Measurements from ENCODE around the gene TANGO6. TPM values are rescaled to one million over a fixed set of nuclear protein-coding genes. Genes with fewer than 3 reads are reported as not detected.

Gene TANGO6
- total RNA-seq, 1 experiment from 2014 or later: 18.0 TPM

GRCh38 chr16:69005641-69006355 lies 162.5 kb downstream of the TANGO6 start:
- intact Hi-C loops (cut with micrococcal nuclease; ENCODE audit: unreplicated experiment): no loop called here
- BruUV-seq (replicated peaks): no TSS peak
- ChIA-PET CTCF (interaction anchor here (0.6 kb wide), 1 partner anchor 119 kb away, joined by 4 read pairs; no protein-coding TSS in a partner anchor), POLR2A (ENCODE audit: low non-redundant PET) (no interaction called here)
- DNase-seq (ENCODE audit: low spot score): no peak
- TF ChIP-seq CTCF (conservative IDR thresholded peaks at IDR 0.05; ENCODE audit: low read depth, low read length): no peak
- no peak for TF ChIP-seq EZH2 (IDR thresholded peaks at IDR 0.05; ENCODE audit: borderline replicate concordance, low read depth, low read length, poor library complexity, severe bottlenecking)
- Histone ChIP-seq H3K27ac (ENCODE audit: low read depth, low read length, poor library complexity, severe bottlenecking) (no peak overlapping the region), H3K4me3 (ENCODE audit: low read depth, low read length, poor library complexity, severe bottlenecking) (no peak overlapping the region), H3K4me1 (ENCODE audit: insufficient read depth, low read length, poor library complexity, severe bottlenecking) (no peaks in the 10 kb centered on the region), H3K9me3 (ENCODE audit: low read depth, low read length, poor library complexity, severe bottlenecking) (peaks cover 16% of the 10 kb centered on the region), H3K27me3 (replicated peaks; ENCODE audit: insufficient read depth, low read depth, low read length, poor library complexity) (no peaks in the 10 kb centered on the region), H3K36me3 (ENCODE audit: insufficient read depth, low read length, poor library complexity, severe bottlenecking) (no peaks in the 10 kb centered on the region)

- no TSS peak for BruUV-seq (replicated peaks)
- TF ChIP-seq EZH2 (IDR thresholded peaks at IDR 0.05; ENCODE audit: borderline replicate concordance, low read depth, low read length, poor library complexity, severe bottlenecking): no peak
- TF ChIP-seq CTCF (conservative IDR thresholded peaks at IDR 0.05; ENCODE audit: low read depth, low read length): no peak
- intact Hi-C loops (cut with micrococcal nuclease; ENCODE audit: unreplicated experiment): no loop called here
- H3K4me1 ChIP-seq (ENCODE audit: insufficient read depth, low read length, poor library complexity, severe bottlenecking): no peaks in the 10 kb centered on the region
- H3K36me3 ChIP-seq (ENCODE audit: insufficient read depth, low read length, poor library complexity, severe bottlenecking): no peaks in the 10 kb centered on the region
- ChIA-PET CTCF (no interaction called here), POLR2A (ENCODE audit: low non-redundant PET) (no interaction called here)
- H3K9me3 ChIP-seq (ENCODE audit: low read depth, low read length, poor library complexity, severe bottlenecking): no peaks in the 10 kb centered on the region
- no peak for DNase-seq (ENCODE audit: low spot score)
- no peak overlapping the region for H3K27ac ChIP-seq (ENCODE audit: low read depth, low read length, poor library complexity, severe bottlenecking)
- H3K4me3 ChIP-seq (ENCODE audit: low read depth, low read length, poor library complexity, severe bottlenecking): no peak overlapping the region
- H3K27me3 ChIP-seq (replicated peaks; ENCODE audit: insufficient read depth, low read depth, low read length, poor library complexity): no peaks in the 10 kb centered on the region
These were observed 169.6 kb downstream of the TANGO6 start for GRCh38 chr16:69012906-69013305.

- BruUV-seq (replicated peaks): no TSS peak
- Histone ChIP-seq H3K27ac (ENCODE audit: low read depth, low read length, poor library complexity, severe bottlenecking) (no peak overlapping the region), H3K9me3 (ENCODE audit: low read depth, low read length, poor library complexity, severe bottlenecking) (no peaks in the 10 kb centered on the region), H3K27me3 (replicated peaks; ENCODE audit: insufficient read depth, low read depth, low read length, poor library complexity) (no peaks in the 10 kb centered on the region), H3K36me3 (ENCODE audit: insufficient read depth, low read length, poor library complexity, severe bottlenecking) (no peaks in the 10 kb centered on the region), H3K4me1 (ENCODE audit: insufficient read depth, low read length, poor library complexity, severe bottlenecking) (no peaks in the 10 kb centered on the region), H3K4me3 (ENCODE audit: low read depth, low read length, poor library complexity, severe bottlenecking) (no peak overlapping the region)
- DNase-seq (ENCODE audit: low spot score): no peak
- intact Hi-C loops (cut with micrococcal nuclease; ENCODE audit: unreplicated experiment): no loop called here
- TF ChIP-seq EZH2 (IDR thresholded peaks at IDR 0.05; ENCODE audit: borderline replicate concordance, low read depth, low read length, poor library complexity, severe bottlenecking) (no peak), CTCF (conservative IDR thresholded peaks at IDR 0.05; ENCODE audit: low read depth, low read length) (no peak)
- ChIA-PET POLR2A (ENCODE audit: low non-redundant PET) (no interaction called here), CTCF (no interaction called here)
These were observed 170.7 kb downstream of the TANGO6 start for GRCh38 chr16:69013991-69014390.
